Astrocyte (in vitro differentiated cells and primary cell): ENCODE results near the gene TMEM9. TPM values are rescaled to one million over a fixed set of nuclear protein-coding genes. Genes with fewer than 3 reads are reported as not detected.

ENCODE experiments used
- DNase-seq: peaks from one replicate; pipeline ENCODE4 v3.0.0-alpha.2; 2010; ENCODE audit warnings: low read depth
- FAIRE-seq: peaks from 2 replicates; lab custom pipeline; 2011; peaks lifted over from hg19 to GRCh38; lab: Jason Lieb, UNC
- H2AFZ ChIP-seq: 2 replicates; pipeline ENCODE4 v1.6.0; 2012; ENCODE audit warnings: low read depth, low read length, inconsistent platforms
- H3K27ac ChIP-seq: 2 replicates; pipeline ENCODE4 v1.5.1; 2011; ENCODE audit warnings: low read depth, low read length, inconsistent platforms
- H3K27me3 ChIP-seq: 2 replicates; pipeline ENCODE4 v1.6.0; 2011; ENCODE audit warnings: low read length, inconsistent platforms; ENCODE audit not compliant: insufficient read depth
- H3K36me3 ChIP-seq: 2 replicates; pipeline ENCODE4 v1.5.1; 2011; ENCODE audit warnings: low read length, inconsistent platforms; ENCODE audit not compliant: insufficient read depth
- H3K4me1 ChIP-seq: 2 replicates; pipeline ENCODE4 v1.5.1; 2011; ENCODE audit warnings: low read length, inconsistent platforms; ENCODE audit not compliant: insufficient read depth
- H3K4me2 ChIP-seq: 2 replicates; pipeline ENCODE4 v1.6.0; 2012; ENCODE audit warnings: low read length, inconsistent platforms
- H3K4me3 ChIP-seq: 2 replicates; pipeline ENCODE4 v1.5.1; 2011; ENCODE audit warnings: low read depth, mild to moderate bottlenecking, low read length, inconsistent platforms; ENCODE audit not compliant: insufficient read depth
- H3K79me2 ChIP-seq: 2 replicates; pipeline ENCODE4 v1.6.0; 2012; ENCODE audit warnings: mild to moderate bottlenecking, low read length, inconsistent platforms; ENCODE audit not compliant: insufficient read depth
- H3K9ac ChIP-seq: 2 replicates; pipeline ENCODE4 v1.6.0; 2012; ENCODE audit warnings: mild to moderate bottlenecking, low read length, inconsistent platforms
- H3K9me3 ChIP-seq: 2 replicates; pipeline ENCODE4 v1.5.1; 2012; ENCODE audit warnings: low read depth, mild to moderate bottlenecking, low read length, inconsistent platforms; ENCODE audit not compliant: insufficient read depth
- H4K20me1 ChIP-seq: 2 replicates; pipeline ENCODE4 v1.6.0; 2012; ENCODE audit warnings: low read length, inconsistent platforms; ENCODE audit not compliant: insufficient read depth
- H3K27ac Mint-ChIP-seq: one replicate; pipeline ENCODE4 v1.8.0; 2021; ENCODE audit warnings: mild to moderate bottlenecking, mixed read lengths; ENCODE audit not compliant: unreplicated experiment
- H3K27me3 Mint-ChIP-seq: one replicate; pipeline ENCODE4 v1.8.0; 2021; ENCODE audit warnings: low read depth, mixed read lengths; ENCODE audit not compliant: unreplicated experiment
- H3K36me3 Mint-ChIP-seq: one replicate; pipeline ENCODE4 v1.8.0; 2021; ENCODE audit warnings: low read depth, mixed read lengths; ENCODE audit not compliant: unreplicated experiment
- H3K4me1 Mint-ChIP-seq: one replicate; pipeline ENCODE4 v1.8.0; 2021; ENCODE audit warnings: low read depth, mixed read lengths; ENCODE audit not compliant: unreplicated experiment
- H3K4me3 Mint-ChIP-seq: one replicate; pipeline ENCODE4 v1.8.0; 2021; ENCODE audit warnings: mild to moderate bottlenecking, moderate library complexity, mixed read lengths; ENCODE audit not compliant: unreplicated experiment
- H3K9me3 Mint-ChIP-seq: one replicate; pipeline ENCODE4 v1.8.0; 2021; ENCODE audit warnings: mild to moderate bottlenecking, mixed read lengths; ENCODE audit not compliant: unreplicated experiment
- CTCF ChIP-seq: IDR thresholded peaks from 2 replicates; pipeline ENCODE4 v1.5.1; 2011; ENCODE audit warnings: low read depth, mild to moderate bottlenecking, inconsistent platforms, low read length, moderate library complexity; ENCODE audit not compliant: insufficient read depth
- EZH2 ChIP-seq: IDR thresholded peaks from 2 replicates; pipeline ENCODE4 v1.6.1; 2012; ENCODE audit warnings: mild to moderate bottlenecking, low read length, inconsistent platforms; ENCODE audit not compliant: insufficient read depth
- total RNA-seq: library from RNA; stranded (reverse); gene quantifications from 2 replicates; pipeline ENCODE4 v1.2.1, GENCODE V29; 2021

TMEM9 gene
- total RNA-seq, 1 donor from 2014 or later, result 88.1 TPM

- Mint-ChIP-seq H3K9me3 (peaks cover 5% of the 10 kb centered on the region), H3K4me1 (peaks cover 4% of the 10 kb centered on the region), H3K4me3 (no peak overlapping the region), H3K27ac (no peak overlapping the region), H3K36me3 (no peaks in the 10 kb centered on the region), H3K27me3 (peaks cover 34% of the 10 kb centered on the region)
- DNase-seq (no peak), FAIRE-seq (no peak)
- no peak overlapping the region for H3K27ac ChIP-seq
- no peaks in the 10 kb centered on the region for H3K79me2 ChIP-seq
- H2AFZ ChIP-seq, result no peak overlapping the region
- no peak overlapping the region for H3K4me2 ChIP-seq
- no peak overlapping the region for H3K4me3 ChIP-seq
- H3K4me1 ChIP-seq, result peaks cover 4% of the 10 kb centered on the region
- H3K27me3 ChIP-seq, result peaks cover 18% of the 10 kb centered on the region
- no peaks in the 10 kb centered on the region for H3K9me3 ChIP-seq
- H3K9ac ChIP-seq, result no peak overlapping the region
- no peaks in the 10 kb centered on the region for H3K36me3 ChIP-seq
- no peaks in the 10 kb centered on the region for H4K20me1 ChIP-seq
- TF ChIP-seq EZH2, result no peak
- TF ChIP-seq CTCF, result no peak
These were observed 42.6 kb downstream of the TMEM9 start for GRCh38 chr1:201111672-201112071.

GRCh38 chr1:201111156-201111555 is 43.1 kb downstream of the TMEM9 start:
- Histone ChIP-seq H4K20me1 (no peaks in the 10 kb centered on the region), H3K4me2 (no peak overlapping the region), H3K4me1 (peaks cover 4% of the 10 kb centered on the region), H3K9ac (no peak overlapping the region), H3K36me3 (no peaks in the 10 kb centered on the region), H3K79me2 (no peaks in the 10 kb centered on the region), H3K9me3 (no peaks in the 10 kb centered on the region), H3K27me3 (peaks cover 14% of the 10 kb centered on the region), H3K4me3 (no peak overlapping the region), H2AFZ (no peak overlapping the region), H3K27ac (no peak overlapping the region)
- Mint-ChIP-seq H3K4me3 (no peak overlapping the region), H3K36me3 (no peaks in the 10 kb centered on the region), H3K27me3 (peaks cover 38% of the 10 kb centered on the region), H3K4me1 (peaks cover 4% of the 10 kb centered on the region), H3K27ac (no peak overlapping the region), H3K9me3 (peaks cover 5% of the 10 kb centered on the region)
- no peak for FAIRE-seq
- TF ChIP-seq CTCF (no peak), EZH2 (no peak)
- DNase-seq, result no peak

- no peak overlapping the region for H3K4me2 ChIP-seq
- no peak overlapping the region for H3K4me3 Mint-ChIP-seq
- H3K27me3 Mint-ChIP-seq, result peaks cover 37% of the 10 kb centered on the region
- DNase-seq, result no peak
- H3K27ac Mint-ChIP-seq, result no peak overlapping the region
- no peak overlapping the region for H2AFZ ChIP-seq
- FAIRE-seq, result no peak
- TF ChIP-seq EZH2 (no peak), CTCF (no peak)
- H3K4me1 Mint-ChIP-seq, result peaks cover 4% of the 10 kb centered on the region
- H3K9me3 Mint-ChIP-seq, result peaks cover 5% of the 10 kb centered on the region
- no peaks in the 10 kb centered on the region for H3K36me3 Mint-ChIP-seq
- H3K27me3 ChIP-seq, result peaks cover 9% of the 10 kb centered on the region
- no peak overlapping the region for H3K9ac ChIP-seq
- no peaks in the 10 kb centered on the region for H3K9me3 ChIP-seq
- no peaks in the 10 kb centered on the region for H4K20me1 ChIP-seq
- no peak overlapping the region for H3K27ac ChIP-seq
- H3K79me2 ChIP-seq, result no peaks in the 10 kb centered on the region
- H3K4me3 ChIP-seq, result no peak overlapping the region
- H3K36me3 ChIP-seq, result no peaks in the 10 kb centered on the region
- H3K4me1 ChIP-seq, result peaks cover 4% of the 10 kb centered on the region
These were observed 43.7 kb downstream of the TMEM9 start for GRCh38 chr1:201110616-201111015.
